GM21825 (cell line): ENCODE measurements around the gene AP5M1.
"Not testable (repeated sequence)": the region's sequence is repeated elsewhere in the genome, so short reads cannot be mapped to it uniquely, and the experiment has no call there.

Source experiments
- ATAC-seq: cut with Tn5 transposase; IDR thresholded peaks from one replicate; pipeline ENCODE4 v1.9.1; 2021; ENCODE audit warnings: mild to moderate bottlenecking, moderate library complexity; ENCODE audit not compliant: unreplicated experiment

Gene AP5M1

GRCh38 chr14:57290751-57291150 is 22.0 kb downstream of the AP5M1 start:
- no peak for ATAC-seq

- ATAC-seq, result no peak
Measured at GRCh38 chr14:57291692-57292647, 23.2 kb downstream of the AP5M1 start.

- no peak for ATAC-seq
Measured at GRCh38 chr14:57293866-57294837, 25.4 kb downstream of the AP5M1 start.

- ATAC-seq, result no peak
Measured at GRCh38 chr14:57295239-57295638, 26.5 kb downstream of the AP5M1 start.

- ATAC-seq, result no peak
Measured at GRCh38 chr14:57297852-57298251, 29.1 kb downstream of the AP5M1 start.

- no peak for ATAC-seq
Measured at GRCh38 chr14:57299511-57299910, 30.7 kb downstream of the AP5M1 start.

GRCh38 chr14:57302883-57303282 is 34.1 kb downstream of the AP5M1 start:
- no peak for ATAC-seq

- ATAC-seq, result no peak
Measured at GRCh38 chr14:57314396-57315089, 45.8 kb downstream of the AP5M1 start.

GRCh38 chr14:57317248-57317833 is 48.6 kb downstream of the AP5M1 start:
- no peak for ATAC-seq

GRCh38 chr14:57319636-57320192 is 50.9 kb downstream of the AP5M1 start:
- no peak for ATAC-seq

- ATAC-seq, result no peak
Measured at GRCh38 chr14:57323721-57324120, 55.0 kb downstream of the AP5M1 start.

- peak; percentile 92 for ATAC-seq
Measured at GRCh38 chr14:57326253-57326652, 57.5 kb downstream of the AP5M1 start.

GRCh38 chr14:57329833-57330232 is 61.1 kb downstream of the AP5M1 start:
- no peak for ATAC-seq

GRCh38 chr14:57332475-57332874 is 63.7 kb downstream of the AP5M1 start:
- ATAC-seq, result not testable (repeated sequence)

- ATAC-seq, result not testable (repeated sequence)
Measured at GRCh38 chr14:57333726-57334125, 65.0 kb downstream of the AP5M1 start.

GRCh38 chr14:57343545-57344297 is 75.0 kb downstream of the AP5M1 start:
- ATAC-seq, result not testable (repeated sequence)

- no peak for ATAC-seq
Measured at GRCh38 chr14:57345106-57345505, 76.3 kb downstream of the AP5M1 start.

GRCh38 chr14:57346741-57347140 is 78.0 kb downstream of the AP5M1 start:
- no peak for ATAC-seq
